ENCODE results near the gene ACSF2.

ACSF2 gene

DNA sequence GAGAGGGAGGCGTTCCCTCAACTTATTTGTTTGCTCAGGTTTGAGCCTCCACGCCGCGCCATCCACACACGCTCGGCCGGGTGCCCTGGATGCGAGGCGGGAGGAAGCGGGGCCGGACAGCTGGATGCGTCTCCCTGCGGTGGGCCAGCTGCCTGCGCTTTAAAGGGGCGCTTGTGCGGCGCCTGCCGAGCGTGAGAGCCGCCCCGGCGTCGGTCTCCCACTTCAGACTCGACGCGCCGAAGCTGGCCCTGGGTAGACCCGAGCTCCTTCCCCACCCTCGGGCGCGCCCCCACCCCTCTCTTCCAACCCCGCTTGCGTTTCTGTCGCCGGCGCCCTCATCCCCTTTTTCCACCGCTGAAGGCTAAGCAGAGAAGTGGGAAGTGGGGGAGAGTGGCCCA lies 43.2 kb downstream of the ACSF2 start:
- H3K9ac ChIP-seq (ENCODE audit: low read length) = no peak overlapping the region
- no peak for TF ChIP-seq EZH2phosphoT487 (IDR thresholded peaks at IDR 0.05; ENCODE audit: low read length)
- TF ChIP-seq, protein P1, sequence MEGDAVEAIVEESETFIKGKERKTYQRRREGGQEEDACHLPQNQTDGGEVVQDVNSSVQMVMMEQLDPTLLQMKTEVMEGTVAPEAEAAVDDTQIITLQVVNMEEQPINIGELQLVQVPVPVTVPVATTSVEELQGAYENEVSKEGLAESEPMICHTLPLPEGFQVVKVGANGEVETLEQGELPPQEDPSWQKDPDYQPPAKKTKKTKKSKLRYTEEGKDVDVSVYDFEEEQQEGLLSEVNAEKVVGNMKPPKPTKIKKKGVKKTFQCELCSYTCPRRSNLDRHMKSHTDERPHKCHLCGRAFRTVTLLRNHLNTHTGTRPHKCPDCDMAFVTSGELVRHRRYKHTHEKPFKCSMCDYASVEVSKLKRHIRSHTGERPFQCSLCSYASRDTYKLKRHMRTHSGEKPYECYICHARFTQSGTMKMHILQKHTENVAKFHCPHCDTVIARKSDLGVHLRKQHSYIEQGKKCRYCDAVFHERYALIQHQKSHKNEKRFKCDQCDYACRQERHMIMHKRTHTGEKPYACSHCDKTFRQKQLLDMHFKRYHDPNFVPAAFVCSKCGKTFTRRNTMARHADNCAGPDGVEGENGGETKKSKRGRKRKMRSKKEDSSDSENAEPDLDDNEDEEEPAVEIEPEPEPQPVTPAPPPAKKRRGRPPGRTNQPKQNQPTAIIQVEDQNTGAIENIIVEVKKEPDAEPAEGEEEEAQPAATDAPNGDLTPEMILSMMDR (IDR thresholded peaks at IDR 0.05; ENCODE audit: low read length) = no peak
- TF ChIP-seq EZH2 (optimal IDR thresholded peaks at IDR 0.05; ENCODE audit: low read depth, low read length) = no peak
- no peak overlapping the region for H3K4me2 ChIP-seq (ENCODE audit: low read depth, low read length)
- no peaks in the 10 kb centered on the region for H4K20me1 ChIP-seq (ENCODE audit: insufficient read depth, low read length)
- no peaks in the 10 kb centered on the region for H3K9me3 ChIP-seq (replicated peaks; ENCODE audit: insufficient read depth, low read length)
- H3F3A ChIP-seq (ENCODE audit: insufficient read depth, low read length) = no peaks in the 10 kb centered on the region
- no peaks in the 10 kb centered on the region for H3K9me2 ChIP-seq (replicated peaks; ENCODE audit: insufficient read depth, low read length)
- H3K79me2 ChIP-seq (ENCODE audit: low read length) = no peaks in the 10 kb centered on the region
- H2AFZ ChIP-seq (ENCODE audit: low read length) = no peak overlapping the region
- H3K36me3 ChIP-seq (replicated peaks; ENCODE audit: insufficient read depth, low read length) = no peaks in the 10 kb centered on the region
- no peak overlapping the region for H3K27ac ChIP-seq (ENCODE audit: low read length)
- no peaks in the 10 kb centered on the region for H3K4me1 ChIP-seq (ENCODE audit: low read length)
- DNase-seq = no peak
- no peak overlapping the region for H3K4me3 ChIP-seq (ENCODE audit: low read length)
- H3K27me3 ChIP-seq (replicated peaks; ENCODE audit: insufficient read depth, low read length) = no peaks in the 10 kb centered on the region

DNA sequence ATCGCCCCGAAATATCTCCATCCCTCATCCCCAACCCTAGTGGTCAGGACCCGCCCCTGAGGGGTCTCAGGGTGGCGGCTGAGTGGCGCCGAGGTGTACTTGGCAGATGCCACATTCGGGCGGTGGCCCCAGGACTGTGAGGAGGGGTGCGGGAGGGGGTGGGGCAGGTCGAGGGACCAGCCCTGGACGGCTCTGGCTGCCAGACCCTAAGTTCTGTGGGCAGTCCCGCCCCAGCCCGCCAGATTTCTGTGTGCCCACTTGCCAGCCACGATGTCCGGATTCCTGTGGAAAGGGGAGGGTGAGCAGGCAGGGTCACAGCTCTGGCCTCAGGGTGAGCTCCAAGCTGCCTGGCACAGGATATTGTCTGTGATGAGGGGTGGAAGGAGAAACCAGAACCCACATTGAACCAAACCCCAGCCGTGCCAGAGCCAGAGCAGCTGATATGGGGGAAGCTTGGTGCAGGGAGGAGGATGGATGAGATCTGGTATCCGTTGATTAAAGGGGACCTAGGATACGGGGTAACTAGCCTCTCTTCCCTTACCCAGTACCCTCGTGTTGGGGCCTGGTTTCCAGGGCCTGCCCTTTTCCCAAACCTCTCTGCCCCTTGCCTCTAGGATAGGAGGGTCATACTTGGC lies 43.8 kb downstream of the ACSF2 start:
- H3K36me3 ChIP-seq (replicated peaks; ENCODE audit: insufficient read depth, low read length) = no peaks in the 10 kb centered on the region
- H3K4me2 ChIP-seq (ENCODE audit: low read depth, low read length) = no peak overlapping the region
- no peaks in the 10 kb centered on the region for H3F3A ChIP-seq (ENCODE audit: insufficient read depth, low read length)
- no peak for TF ChIP-seq EZH2 (optimal IDR thresholded peaks at IDR 0.05; ENCODE audit: low read depth, low read length)
- TF ChIP-seq EZH2phosphoT487 (IDR thresholded peaks at IDR 0.05; ENCODE audit: low read length) = no peak
- TF ChIP-seq, protein P1 (IDR thresholded peaks at IDR 0.05; ENCODE audit: low read length) = no peak
- H3K9me3 ChIP-seq (replicated peaks; ENCODE audit: insufficient read depth, low read length) = no peaks in the 10 kb centered on the region
- no peaks in the 10 kb centered on the region for H3K4me1 ChIP-seq (ENCODE audit: low read length)
- H3K9me2 ChIP-seq (replicated peaks; ENCODE audit: insufficient read depth, low read length) = no peaks in the 10 kb centered on the region
- H3K27ac ChIP-seq (ENCODE audit: low read length) = no peak overlapping the region
- H3K79me2 ChIP-seq (ENCODE audit: low read length) = no peaks in the 10 kb centered on the region
- no peaks in the 10 kb centered on the region for H4K20me1 ChIP-seq (ENCODE audit: insufficient read depth, low read length)
- no peaks in the 10 kb centered on the region for H3K27me3 ChIP-seq (replicated peaks; ENCODE audit: insufficient read depth, low read length)
- no peak for DNase-seq
- H3K4me3 ChIP-seq (ENCODE audit: low read length) = no peak overlapping the region
- H2AFZ ChIP-seq (ENCODE audit: low read length) = no peak overlapping the region
- H3K9ac ChIP-seq (ENCODE audit: low read length) = no peak overlapping the region

DNA sequence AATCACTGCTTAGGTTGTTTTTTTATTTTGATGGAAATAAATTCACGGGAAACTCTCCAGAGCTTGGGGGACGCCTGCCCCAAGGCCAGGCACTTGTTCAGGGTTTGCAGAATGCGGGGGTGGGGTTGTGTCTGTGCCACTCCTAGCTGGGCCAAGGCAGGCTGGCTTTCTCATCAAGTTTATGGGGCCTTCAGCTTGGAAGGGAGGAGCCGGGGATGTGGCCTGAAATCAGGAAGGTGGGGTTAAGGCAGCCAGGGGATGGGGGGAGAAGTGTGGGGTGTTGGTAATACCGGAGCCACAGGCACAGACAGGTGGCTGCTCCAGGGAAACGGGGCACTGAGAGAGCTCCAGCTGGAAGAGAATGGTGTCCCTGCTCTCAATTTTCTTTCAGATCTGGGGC lies 44.4 kb downstream of the ACSF2 start:
- Histone ChIP-seq H3F3A (ENCODE audit: insufficient read depth, low read length) (no peaks in the 10 kb centered on the region), H3K36me3 (replicated peaks; ENCODE audit: insufficient read depth, low read length) (no peaks in the 10 kb centered on the region), H3K27me3 (replicated peaks; ENCODE audit: insufficient read depth, low read length) (no peaks in the 10 kb centered on the region), H3K9me2 (replicated peaks; ENCODE audit: insufficient read depth, low read length) (no peaks in the 10 kb centered on the region), H3K4me1 (ENCODE audit: low read length) (no peaks in the 10 kb centered on the region), H2AFZ (ENCODE audit: low read length) (no peak overlapping the region), H3K27ac (ENCODE audit: low read length) (no peak overlapping the region), H3K4me2 (ENCODE audit: low read depth, low read length) (no peak overlapping the region), H3K9ac (ENCODE audit: low read length) (no peak overlapping the region), H3K4me3 (ENCODE audit: low read length) (no peak overlapping the region), H3K9me3 (replicated peaks; ENCODE audit: insufficient read depth, low read length) (no peaks in the 10 kb centered on the region), H3K79me2 (ENCODE audit: low read length) (no peaks in the 10 kb centered on the region), H4K20me1 (ENCODE audit: insufficient read depth, low read length) (no peaks in the 10 kb centered on the region)
- no peak for TF ChIP-seq EZH2 (optimal IDR thresholded peaks at IDR 0.05; ENCODE audit: low read depth, low read length)
- TF ChIP-seq, protein P1 (IDR thresholded peaks at IDR 0.05; ENCODE audit: low read length) = no peak
- TF ChIP-seq EZH2phosphoT487 (IDR thresholded peaks at IDR 0.05; ENCODE audit: low read length) = no peak
- no peak for DNase-seq
